ENCODE data around the gene HRNR.

HRNR gene

DNA sequence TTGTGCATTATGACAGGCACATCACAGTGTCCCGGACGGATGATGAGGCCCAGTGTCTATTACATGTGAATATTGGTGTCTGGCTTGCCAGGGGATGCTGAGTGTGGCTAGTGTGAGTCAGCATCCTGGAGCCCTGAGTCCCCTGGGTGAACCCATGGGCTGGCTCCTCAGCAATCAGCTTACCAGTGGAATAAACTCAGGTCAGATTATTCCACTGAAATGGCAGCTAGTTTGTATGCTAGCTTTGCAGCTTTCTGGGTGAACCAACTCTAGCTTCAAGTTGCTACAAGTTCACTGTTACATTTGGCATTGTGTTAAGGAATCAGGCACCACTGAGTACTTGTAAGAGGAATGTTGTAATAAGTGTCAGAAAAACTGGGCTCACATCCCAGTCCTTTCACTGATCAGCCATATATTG, 41.0 kb downstream of the HRNR start:
- Histone ChIP-seq H2AFZ (ENCODE audit: low read length) (no peak overlapping the region), H3K9ac (ENCODE audit: low read depth, low read length, poor library complexity, severe bottlenecking) (no peak overlapping the region), H3F3A (ENCODE audit: low read depth) (no peaks in the 10 kb centered on the region), H3K4me2 (ENCODE audit: low read depth, low read length, poor library complexity, severe bottlenecking) (no peak overlapping the region), H3K79me2 (ENCODE audit: insufficient read depth, low read length) (no peaks in the 10 kb centered on the region), H4K20me1 (ENCODE audit: insufficient read depth, low read length, poor library complexity, severe bottlenecking) (no peaks in the 10 kb centered on the region), H3K36me3 (ENCODE audit: insufficient read depth, low read length) (no peaks in the 10 kb centered on the region), H3K9me2 (replicated peaks; ENCODE audit: low read depth, low read length) (no peaks in the 10 kb centered on the region), H3K4me3 (ENCODE audit: low read length, poor library complexity, severe bottlenecking) (no peak overlapping the region), H3K27me3 (ENCODE audit: insufficient read depth, low read length, poor library complexity, severe bottlenecking) (no peaks in the 10 kb centered on the region), H3K4me1 (ENCODE audit: insufficient read depth, low read length, poor library complexity, severe bottlenecking) (peaks cover 5% of the 10 kb centered on the region), H3K9me3 (ENCODE audit: insufficient read depth, low read depth, low read length) (no peaks in the 10 kb centered on the region)
- TF ChIP-seq, protein P1, sequence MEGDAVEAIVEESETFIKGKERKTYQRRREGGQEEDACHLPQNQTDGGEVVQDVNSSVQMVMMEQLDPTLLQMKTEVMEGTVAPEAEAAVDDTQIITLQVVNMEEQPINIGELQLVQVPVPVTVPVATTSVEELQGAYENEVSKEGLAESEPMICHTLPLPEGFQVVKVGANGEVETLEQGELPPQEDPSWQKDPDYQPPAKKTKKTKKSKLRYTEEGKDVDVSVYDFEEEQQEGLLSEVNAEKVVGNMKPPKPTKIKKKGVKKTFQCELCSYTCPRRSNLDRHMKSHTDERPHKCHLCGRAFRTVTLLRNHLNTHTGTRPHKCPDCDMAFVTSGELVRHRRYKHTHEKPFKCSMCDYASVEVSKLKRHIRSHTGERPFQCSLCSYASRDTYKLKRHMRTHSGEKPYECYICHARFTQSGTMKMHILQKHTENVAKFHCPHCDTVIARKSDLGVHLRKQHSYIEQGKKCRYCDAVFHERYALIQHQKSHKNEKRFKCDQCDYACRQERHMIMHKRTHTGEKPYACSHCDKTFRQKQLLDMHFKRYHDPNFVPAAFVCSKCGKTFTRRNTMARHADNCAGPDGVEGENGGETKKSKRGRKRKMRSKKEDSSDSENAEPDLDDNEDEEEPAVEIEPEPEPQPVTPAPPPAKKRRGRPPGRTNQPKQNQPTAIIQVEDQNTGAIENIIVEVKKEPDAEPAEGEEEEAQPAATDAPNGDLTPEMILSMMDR (conservative IDR thresholded peaks at IDR 0.05; ENCODE audit: low read length): no peak
- TF ChIP-seq EZH2phosphoT487 (IDR thresholded peaks at IDR 0.05; ENCODE audit: borderline replicate concordance): no peak

DNA sequence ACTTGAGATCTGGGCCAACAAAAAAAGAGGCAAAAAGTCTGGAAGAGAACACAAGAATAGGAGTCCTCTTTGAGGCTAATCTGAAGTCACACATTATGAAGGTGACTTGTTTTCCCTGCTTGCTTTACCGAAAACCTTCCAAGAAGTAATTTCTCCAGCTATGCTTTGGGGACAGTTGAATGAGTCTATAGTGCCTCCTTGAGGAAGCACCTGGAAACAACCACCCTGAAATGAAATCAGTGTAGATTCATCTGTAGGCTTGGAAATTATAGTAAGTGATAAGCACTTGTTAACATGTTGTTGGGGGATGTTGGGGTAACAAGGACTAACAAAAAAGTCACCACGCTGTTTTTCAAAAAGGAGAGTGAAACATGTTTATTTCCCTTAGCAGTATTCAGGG, 41.6 kb downstream of the HRNR start:
- no peak overlapping the region for H3K9ac ChIP-seq (ENCODE audit: low read depth, low read length, poor library complexity, severe bottlenecking)
- H3F3A ChIP-seq (ENCODE audit: low read depth): no peaks in the 10 kb centered on the region
- H3K4me2 ChIP-seq (ENCODE audit: low read depth, low read length, poor library complexity, severe bottlenecking): no peak overlapping the region
- H3K4me3 ChIP-seq (ENCODE audit: low read length, poor library complexity, severe bottlenecking): no peak overlapping the region
- H4K20me1 ChIP-seq (ENCODE audit: insufficient read depth, low read length, poor library complexity, severe bottlenecking): no peaks in the 10 kb centered on the region
- no peaks in the 10 kb centered on the region for H3K79me2 ChIP-seq (ENCODE audit: insufficient read depth, low read length)
- no peaks in the 10 kb centered on the region for H3K27me3 ChIP-seq (ENCODE audit: insufficient read depth, low read length, poor library complexity, severe bottlenecking)
- no peak overlapping the region for H2AFZ ChIP-seq (ENCODE audit: low read length)
- TF ChIP-seq, protein P1 (conservative IDR thresholded peaks at IDR 0.05; ENCODE audit: low read length): peak; percentile 98
- no peak for TF ChIP-seq EZH2phosphoT487 (IDR thresholded peaks at IDR 0.05; ENCODE audit: borderline replicate concordance)
- H3K9me3 ChIP-seq (ENCODE audit: insufficient read depth, low read depth, low read length): no peaks in the 10 kb centered on the region
- peaks cover 5% of the 10 kb centered on the region for H3K4me1 ChIP-seq (ENCODE audit: insufficient read depth, low read length, poor library complexity, severe bottlenecking)
- H3K9me2 ChIP-seq (replicated peaks; ENCODE audit: low read depth, low read length): no peaks in the 10 kb centered on the region
- H3K36me3 ChIP-seq (ENCODE audit: insufficient read depth, low read length): no peaks in the 10 kb centered on the region

DNA sequence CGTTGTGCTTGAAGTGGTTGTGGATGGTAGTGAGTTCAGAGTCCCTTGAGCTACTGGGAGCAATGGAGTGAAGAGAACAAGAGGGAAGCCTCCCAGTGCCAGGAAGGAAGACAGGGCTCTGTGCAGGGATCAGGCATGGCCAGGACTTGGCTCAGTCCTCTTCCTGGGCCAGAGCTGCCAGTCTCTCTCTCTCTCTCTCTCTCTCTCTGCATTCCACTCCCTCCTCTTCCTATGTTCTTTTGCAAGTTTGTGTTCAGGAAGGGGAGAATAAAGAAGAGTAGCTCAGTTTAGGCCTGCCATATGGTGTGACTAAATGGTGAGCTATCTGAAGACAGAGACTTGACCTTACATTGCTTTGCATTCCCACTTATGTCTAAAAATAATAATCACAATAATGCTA, 44.4 kb downstream of the HRNR start:
- H4K20me1 ChIP-seq (ENCODE audit: insufficient read depth, low read length, poor library complexity, severe bottlenecking): no peaks in the 10 kb centered on the region
- H3K27me3 ChIP-seq (ENCODE audit: insufficient read depth, low read length, poor library complexity, severe bottlenecking): no peaks in the 10 kb centered on the region
- no peak for TF ChIP-seq EZH2phosphoT487 (IDR thresholded peaks at IDR 0.05; ENCODE audit: borderline replicate concordance)
- TF ChIP-seq, protein P1 (conservative IDR thresholded peaks at IDR 0.05; ENCODE audit: low read length): no peak
- H3K79me2 ChIP-seq (ENCODE audit: insufficient read depth, low read length): no peaks in the 10 kb centered on the region
- no peaks in the 10 kb centered on the region for H3F3A ChIP-seq (ENCODE audit: low read depth)
- no peak overlapping the region for H3K4me2 ChIP-seq (ENCODE audit: low read depth, low read length, poor library complexity, severe bottlenecking)
- peaks cover 13% of the 10 kb centered on the region for H3K4me1 ChIP-seq (ENCODE audit: insufficient read depth, low read length, poor library complexity, severe bottlenecking)
- no peak overlapping the region for H3K9ac ChIP-seq (ENCODE audit: low read depth, low read length, poor library complexity, severe bottlenecking)
- peak overlapping the region; percentile 26; the same call in 1 of the 2 replicates for H2AFZ ChIP-seq (ENCODE audit: low read length)
- H3K4me3 ChIP-seq (ENCODE audit: low read length, poor library complexity, severe bottlenecking): no peak overlapping the region
- no peaks in the 10 kb centered on the region for H3K36me3 ChIP-seq (ENCODE audit: insufficient read depth, low read length)
- H3K9me2 ChIP-seq (replicated peaks; ENCODE audit: low read depth, low read length): no peaks in the 10 kb centered on the region
- H3K9me3 ChIP-seq (ENCODE audit: insufficient read depth, low read depth, low read length): no peaks in the 10 kb centered on the region
